Lower leg skin (tissue), 4 donors: ENCODE data around the gene TES. TPM values are rescaled to one million over a fixed set of nuclear protein-coding genes. Genes with fewer than 3 reads are reported as not detected.
A peak's percentile ranks its signal among the peaks of the same experiment; 100 is the strongest.

Experiments
- DNase-seq, 2 donors: peaks; one replicate each; pipeline ENCODE4 v3.0.0-alpha.2; 2019; ENCODE audit warnings: low spot score in 2 of 2
- H3K4me3 ChIP-seq: fragments of 200-600 bp; sonication (generic); 2 replicates; pipeline ENCODE4 v1.5.1; 2017; ENCODE audit warnings: mild to moderate bottlenecking, low read depth; ENCODE audit not compliant: poor library complexity, severe bottlenecking
- CTCF ChIP-seq, 3 donors: fragments of 450-650 bp; IDR thresholded peaks; one replicate each; pipeline ENCODE4 v1.5.1; 2016; ENCODE audit warnings: antibody characterized with exemption in 3 of 3, mild to moderate bottlenecking in 3 of 3, moderate library complexity in 2 of 3
- POLR2A ChIP-seq, 2 donors: fragments of 450-650 bp; IDR thresholded peaks; one replicate each; pipeline ENCODE4 v1.6.1; 2016 to 2017; ENCODE audit warnings: antibody characterized with exemption in 2 of 2, mild to moderate bottlenecking in 1 of 2, moderate library complexity in 1 of 2
- WGBS, 2 donors: methylation state at CpG; one replicate each; pipeline ENCODE4 v1.1.5; 2018; 5-methylcytosine and 5-hydroxymethylcytosine counted together
- intact Hi-C: fragments of 100-400 bp; cut with DNase I; formaldehyde crosslinking; loops from one replicate; pipeline ENCODE4 v1.15.0; 2023; ENCODE audit warnings: low total_unique reads
- total RNA-seq, 4 donors: library from RNA; depleted of rRNA; stranded (reverse); fragments of >200 nt; gene quantifications; one replicate each; pipeline ENCODE4 v1.1.0, GENCODE V29; 2016

The TES gene
- total RNA-seq, 4 donors from 2014 or later = 34.1 to 61.5 (median 46.5) TPM

DNA sequence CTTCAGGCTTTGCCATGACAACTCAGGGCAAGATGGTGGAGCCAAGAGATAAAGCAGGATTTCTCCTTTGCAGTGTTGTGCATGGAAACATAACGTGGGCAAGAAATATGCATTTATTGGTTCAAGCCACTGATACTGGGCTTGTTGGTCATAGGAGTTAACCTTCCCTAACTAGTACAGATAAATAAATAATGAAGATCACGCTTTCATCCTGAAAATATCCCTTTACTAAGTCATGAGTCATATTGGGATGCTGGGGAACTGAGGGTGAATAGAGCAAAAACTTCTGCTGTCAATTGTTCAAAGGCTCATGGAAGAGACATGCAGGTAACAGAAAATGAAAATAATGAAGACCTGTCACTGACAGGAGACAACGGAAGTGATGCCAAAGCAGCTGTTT, 55.5 kb downstream of the TES start:
- no peak for DNase-seq
- intact Hi-C loops = no loop called here
- WGBS, 2 donors = 92 to 95% methylated on average over 3 of the region's 3 CpGs
- TF ChIP-seq CTCF (IDR thresholded peaks at IDR 0.05) = no peak
- TF ChIP-seq POLR2A (IDR thresholded peaks at IDR 0.05) = no peak
- no peak overlapping the region for H3K4me3 ChIP-seq

DNA sequence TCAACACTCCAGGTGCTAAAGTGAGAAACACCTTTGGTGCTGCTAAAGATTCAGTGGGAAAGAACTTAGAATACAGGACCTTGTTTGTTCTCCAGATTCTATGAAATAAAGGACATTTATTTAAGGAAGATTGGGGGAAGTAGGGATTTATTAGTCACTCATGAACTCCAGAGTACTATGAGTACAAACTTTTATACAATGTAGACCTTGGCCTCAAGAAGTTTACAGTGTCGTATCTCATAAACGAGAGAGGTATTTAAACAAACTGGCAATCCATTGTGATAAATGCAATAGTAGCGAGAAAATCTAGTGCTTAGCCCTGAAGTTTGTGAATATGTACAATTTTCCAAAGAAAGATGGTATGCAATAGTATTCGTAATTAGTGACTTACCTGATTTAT, 59.1 kb downstream of the TES start:
- TF ChIP-seq CTCF (IDR thresholded peaks at IDR 0.05) (no peak), POLR2A (IDR thresholded peaks at IDR 0.05) (no peak)
- 93 to 96% methylated on average over 4 of the region's 4 CpGs for WGBS, 2 donors
- DNase-seq = no peak
- intact Hi-C loops = no loop called here
- H3K4me3 ChIP-seq = no peak overlapping the region

- TF ChIP-seq CTCF (IDR thresholded peaks at IDR 0.05) (no peak), POLR2A (IDR thresholded peaks at IDR 0.05) (no peak)
- intact Hi-C loops = no loop called here
- WGBS, 2 donors = 29 to 42% methylated on average over 5 of the region's 5 CpGs
- DNase-seq = peak in 1 of 2 donors; percentile 34
- H3K4me3 ChIP-seq = no peak overlapping the region
Measured at GRCh38 chr7:116271161-116271913, 61.0 kb downstream of the TES start.

- WGBS, 2 donors = 22 to 27% methylated on average over 4 of the region's 4 CpGs
- TF ChIP-seq POLR2A (IDR thresholded peaks at IDR 0.05) = no peak
- TF ChIP-seq CTCF (IDR thresholded peaks at IDR 0.05) = no peak
- intact Hi-C loops = no loop called here
- peak in 1 of 2 donors; percentile 47 for DNase-seq
- no peak overlapping the region for H3K4me3 ChIP-seq
Measured at GRCh38 chr7:116271963-116272886, 61.9 kb downstream of the TES start.

DNA sequence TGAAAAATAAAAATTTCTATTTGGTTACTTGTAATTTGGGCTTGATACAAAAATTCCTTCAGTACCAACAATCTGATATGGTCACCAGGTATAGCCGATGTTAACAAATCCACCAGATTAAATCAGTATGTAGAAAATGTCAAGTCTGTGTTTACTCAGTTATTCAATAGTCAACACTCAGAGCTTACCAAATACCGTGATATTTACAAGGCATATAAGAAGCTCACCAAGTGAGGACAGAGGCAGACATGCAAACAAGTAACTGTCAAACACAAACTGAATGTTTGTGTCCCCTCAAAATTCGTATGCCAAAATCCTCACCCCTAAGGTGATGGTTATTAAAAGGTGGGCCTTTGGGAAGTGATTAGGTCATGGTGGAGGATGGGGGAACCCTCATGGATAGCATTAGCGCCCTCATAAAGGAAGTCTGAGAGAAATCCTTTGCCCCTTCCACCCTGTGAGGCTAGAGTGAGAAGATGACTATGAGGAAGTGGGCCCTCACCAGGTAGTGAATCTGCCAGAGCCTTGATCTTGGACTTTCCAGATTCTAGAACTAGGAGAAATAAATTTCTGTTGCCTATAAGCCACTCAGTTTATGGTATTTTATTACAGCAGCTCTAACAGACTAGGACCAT, 63.1 kb downstream of the TES start:
- TF ChIP-seq POLR2A (IDR thresholded peaks at IDR 0.05) = no peak
- TF ChIP-seq CTCF (IDR thresholded peaks at IDR 0.05) = no peak
- intact Hi-C loops = no loop called here
- DNase-seq = no peak
- 23 to 36% methylated on average over 4 of the region's 4 CpGs for WGBS, 2 donors
- H3K4me3 ChIP-seq = no peak overlapping the region
